ENCODE data around the gene PREPL.

The PREPL gene

DNA sequence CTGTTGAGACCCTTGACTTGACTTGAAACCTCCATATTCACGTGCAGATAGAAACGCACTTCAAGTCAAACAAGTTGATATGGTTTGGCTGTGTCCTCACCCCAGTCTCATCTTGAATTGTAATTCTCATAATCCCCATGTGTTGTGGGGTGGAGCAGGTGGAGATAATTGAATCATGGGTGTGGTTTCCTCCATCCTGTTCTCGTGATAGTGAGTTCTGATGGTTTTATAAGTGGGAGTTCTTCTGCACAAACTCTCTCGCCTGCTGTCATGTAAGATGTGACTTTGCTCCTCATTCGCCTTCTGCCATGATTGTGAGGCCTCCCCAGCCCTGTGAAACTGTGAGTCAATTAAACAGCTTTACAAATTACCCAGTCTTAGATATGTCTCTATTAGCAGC is 64.6 kb downstream of the PREPL start:
- DNase-seq (ENCODE audit: low read depth in 1 of 2, low spot score in 1 of 2), result no peak

DNA sequence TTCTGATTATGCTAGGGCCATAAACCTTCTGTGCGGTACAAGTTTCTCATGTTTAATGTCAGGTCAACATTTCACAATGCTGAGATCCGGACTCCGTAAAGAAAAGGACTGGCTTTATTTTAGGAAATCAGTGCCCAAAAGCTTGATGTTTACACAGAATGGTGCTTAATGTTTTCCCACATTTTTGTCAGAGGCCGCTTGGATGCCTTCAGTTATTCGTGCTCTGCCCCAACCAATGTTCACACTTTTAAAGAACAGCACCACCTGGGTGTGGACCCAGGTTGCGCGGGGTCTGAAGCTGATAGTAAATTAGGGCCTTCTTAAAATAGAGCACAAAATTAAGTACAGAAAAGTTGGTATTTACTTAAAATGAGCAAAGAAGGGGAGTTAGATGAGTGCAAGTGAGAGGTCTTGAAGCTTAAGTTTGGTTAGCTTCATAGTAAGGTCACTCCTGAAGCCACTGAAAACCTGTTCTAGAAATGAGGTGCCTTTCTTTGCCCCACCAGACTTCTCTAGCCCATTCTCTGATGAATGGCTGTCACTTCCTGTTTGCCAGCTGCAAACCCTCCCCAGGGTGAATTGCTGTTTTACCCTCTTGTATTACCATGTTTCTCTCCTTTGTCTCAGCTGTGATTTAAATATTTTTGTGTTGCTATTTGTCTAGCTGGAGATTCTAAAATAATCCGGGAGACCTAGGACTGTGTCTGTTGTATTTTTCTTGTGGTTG is 65.5 kb downstream of the PREPL start:
- DNase-seq (ENCODE audit: low read depth in 1 of 2, low spot score in 1 of 2), result no peak

DNA sequence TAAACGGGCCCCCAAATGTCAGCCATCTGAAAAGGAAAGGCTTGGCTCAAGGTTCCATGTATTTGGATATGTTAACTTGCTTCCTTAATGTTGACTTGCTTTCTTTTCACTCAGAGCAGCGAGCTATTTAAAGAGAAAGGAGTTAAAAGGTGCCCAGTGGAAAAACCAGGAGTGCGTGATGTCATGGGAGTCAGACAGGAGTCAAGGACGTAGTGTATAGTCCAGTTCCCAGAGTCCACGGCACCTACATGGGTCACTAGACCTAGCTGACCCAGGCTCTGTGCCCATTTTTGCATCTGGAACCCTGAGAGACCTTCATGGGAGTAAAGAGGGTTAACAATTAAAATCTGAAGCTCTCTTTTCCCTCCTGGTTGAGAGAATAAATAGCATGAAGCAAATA is 66.2 kb downstream of the PREPL start:
- DNase-seq (ENCODE audit: low read depth in 1 of 2, low spot score in 1 of 2), result no peak

DNA sequence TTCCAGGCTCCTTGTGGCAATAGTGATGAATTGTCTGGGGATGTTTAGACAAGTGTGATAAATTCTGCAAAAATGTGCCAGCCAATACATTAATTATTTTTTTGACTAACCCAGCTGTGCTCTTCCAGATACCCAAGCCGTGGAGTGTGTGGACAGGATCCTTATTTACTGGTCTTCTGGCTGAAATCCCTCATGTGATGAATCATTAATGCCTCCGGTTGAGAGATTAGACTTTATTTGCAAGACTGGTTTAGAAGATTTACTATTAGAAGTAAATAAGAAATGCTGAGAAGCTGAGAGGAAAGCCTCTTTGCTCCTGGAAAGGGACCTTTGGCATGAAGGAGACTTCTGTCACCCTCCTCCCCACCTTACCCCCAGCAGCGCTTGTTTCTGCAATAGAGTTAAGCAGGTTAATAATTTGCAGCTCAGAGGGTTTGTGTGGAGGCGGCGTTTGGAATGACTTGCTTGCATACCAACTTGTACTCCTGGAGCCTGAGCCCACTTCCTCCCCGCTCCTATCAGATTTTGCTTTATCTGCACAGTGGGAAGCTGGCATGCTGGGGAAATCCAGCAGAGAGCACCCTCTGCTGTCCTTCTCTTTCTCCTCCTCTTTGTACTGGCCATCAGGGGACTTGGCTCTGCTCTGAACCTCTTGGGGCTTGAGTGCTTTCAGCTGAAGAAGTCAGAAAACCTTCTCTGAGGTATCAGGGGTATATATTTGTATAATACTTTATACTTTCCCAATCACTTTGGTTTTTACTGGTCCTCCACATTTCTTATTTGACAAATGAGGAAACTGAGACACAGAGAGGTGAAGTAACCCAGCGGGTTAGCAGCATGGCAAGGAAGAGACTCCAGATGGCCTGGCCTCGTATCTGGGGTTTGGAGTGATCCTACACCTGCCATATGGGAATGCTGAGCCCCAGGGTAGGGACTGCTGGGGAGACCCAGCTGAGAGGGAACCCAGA is 69.7 kb downstream of the PREPL start:
- no peak for DNase-seq (ENCODE audit: low read depth in 1 of 2, low spot score in 1 of 2)

DNA sequence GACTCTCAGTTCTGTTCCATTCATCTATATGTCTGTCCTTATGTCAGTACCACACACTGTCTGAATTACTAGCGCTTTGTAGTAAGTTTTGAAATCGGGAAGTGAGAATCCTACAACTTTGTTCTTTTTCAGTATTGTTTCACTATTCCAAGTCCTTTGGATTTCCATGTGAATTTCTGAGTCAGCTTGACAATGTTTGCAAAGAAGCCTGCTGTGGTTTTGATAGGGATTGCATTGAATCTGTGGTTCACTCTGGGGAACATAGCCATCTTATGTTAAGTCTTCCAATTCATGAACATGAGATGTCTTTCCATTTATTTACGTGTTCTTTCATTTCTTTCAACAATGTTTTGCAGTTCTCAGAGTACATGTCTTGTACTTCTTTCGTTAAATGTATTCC is 71.0 kb downstream of the PREPL start:
- no peak for DNase-seq (ENCODE audit: low read depth in 1 of 2, low spot score in 1 of 2)

DNA sequence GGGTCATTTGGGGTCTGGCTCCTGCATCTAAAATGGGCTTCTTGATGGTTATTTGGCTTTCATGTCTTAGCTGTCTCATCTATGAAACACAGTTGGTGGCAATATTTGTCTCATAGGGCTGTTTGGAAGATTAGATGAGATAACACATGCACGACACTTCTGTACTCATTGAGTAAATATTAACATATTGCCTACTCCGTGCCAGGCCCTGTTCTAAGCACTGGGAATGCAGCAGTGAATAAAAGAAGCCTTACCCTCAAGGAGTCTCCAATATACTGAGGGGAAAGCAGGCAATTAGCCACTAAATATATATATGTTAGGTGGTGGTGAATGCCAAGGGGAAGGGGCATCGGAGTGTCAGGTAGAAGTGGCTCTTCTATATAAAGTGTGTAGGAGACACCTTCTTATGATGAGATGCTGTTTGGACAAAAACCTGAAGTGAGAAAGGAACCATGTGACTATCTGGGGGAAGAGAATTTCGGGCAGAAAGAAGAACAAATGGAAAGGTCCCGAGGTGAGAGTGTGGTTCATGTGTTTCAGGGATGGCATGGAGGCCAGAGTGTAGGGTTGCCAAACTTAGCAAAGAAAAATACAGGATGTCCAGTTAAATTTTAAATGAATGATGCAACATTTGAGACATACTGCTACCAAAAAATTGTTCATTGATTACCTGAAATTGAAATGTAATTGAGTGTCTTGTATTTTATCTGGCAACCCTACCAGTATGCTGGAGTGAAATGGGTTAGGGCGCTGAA is 74.2 kb downstream of the PREPL start:
- DNase-seq (ENCODE audit: low read depth in 1 of 2, low spot score in 1 of 2), result no peak

DNA sequence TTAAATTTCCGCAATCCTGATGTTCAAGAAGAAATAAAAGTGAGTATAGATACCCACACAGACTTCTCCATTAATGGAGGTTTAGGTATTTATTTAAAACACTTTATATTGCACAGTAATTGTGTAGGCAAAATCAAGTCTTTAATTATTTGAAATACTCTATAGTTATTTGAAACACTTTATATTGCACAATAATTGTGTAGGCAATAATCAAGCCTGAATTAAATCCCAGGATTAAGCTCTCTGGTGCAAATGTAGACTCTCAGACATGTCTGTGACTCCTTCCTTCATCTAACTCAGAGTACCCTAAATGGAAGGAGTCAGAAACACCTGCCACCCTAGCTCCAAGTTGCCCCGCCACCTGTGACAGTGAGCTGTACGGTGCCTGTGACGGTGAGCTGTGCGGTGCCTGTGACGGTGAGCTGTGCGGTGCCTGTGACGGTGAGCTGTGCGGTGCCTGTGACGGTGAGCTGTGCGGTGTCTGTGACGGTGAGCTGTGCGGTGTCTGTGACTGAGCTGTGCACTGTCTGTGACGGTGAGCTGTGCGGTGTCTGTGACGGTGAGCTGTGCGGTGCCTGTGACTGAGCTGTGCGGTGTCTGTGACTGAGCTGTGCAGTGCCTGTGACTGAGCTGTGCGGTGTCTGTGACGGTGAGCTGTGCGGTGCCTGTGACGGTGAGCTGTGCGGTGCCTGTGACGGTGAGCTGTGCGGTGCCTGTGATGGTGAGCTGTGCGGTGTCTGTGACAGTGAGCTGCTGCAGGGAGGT is 75.0 kb downstream of the PREPL start:
- no peak for DNase-seq (ENCODE audit: low read depth in 1 of 2, low spot score in 1 of 2)

DNA sequence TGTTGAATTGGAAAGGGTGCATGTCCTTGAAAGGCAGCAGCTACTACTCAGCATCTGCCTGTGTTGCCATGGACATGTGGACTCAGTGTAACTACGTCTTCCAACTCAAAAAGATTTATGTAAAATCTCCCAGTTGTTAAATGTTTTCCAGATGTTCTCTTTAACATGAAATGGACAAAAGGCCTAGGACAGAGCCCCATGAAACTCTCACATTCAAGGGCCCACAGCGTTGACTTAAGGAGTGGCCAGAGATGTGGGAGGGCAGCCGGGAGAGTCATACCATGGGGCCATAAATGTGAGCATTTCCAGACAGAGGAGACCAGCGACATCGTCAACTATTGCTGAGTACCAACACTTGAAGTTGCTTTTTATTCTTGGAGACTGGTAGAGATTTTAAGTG is 76.1 kb downstream of the PREPL start:
- DNase-seq (ENCODE audit: low read depth in 1 of 2, low spot score in 1 of 2), result no peak

DNA sequence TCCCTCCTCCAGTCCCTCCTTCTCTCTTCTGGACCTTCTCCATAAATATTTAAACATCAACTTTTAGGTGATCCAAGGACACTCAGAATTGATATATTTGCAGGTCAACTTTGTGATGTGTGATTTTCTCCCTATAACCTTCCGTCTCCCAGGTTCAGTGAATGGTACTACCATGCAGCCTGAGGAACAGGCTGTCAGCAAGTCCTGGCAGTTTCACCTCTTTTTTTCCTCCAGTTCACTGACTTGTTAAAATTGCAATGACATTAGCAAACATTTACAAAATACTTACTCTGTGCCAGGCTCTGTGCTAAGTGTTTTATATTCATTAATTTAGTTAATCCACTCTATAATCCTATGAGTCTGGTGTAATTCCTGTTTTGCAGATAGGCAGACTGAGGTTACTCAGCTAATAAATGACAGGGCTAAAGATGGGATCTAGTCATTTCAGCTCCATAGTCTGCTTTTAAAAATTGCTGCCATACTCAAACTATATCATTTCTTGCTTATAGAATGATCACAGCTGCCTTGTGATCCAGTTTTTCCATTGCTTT is 78.1 kb downstream of the PREPL start:
- no peak for DNase-seq (ENCODE audit: low read depth in 1 of 2, low spot score in 1 of 2)

DNA sequence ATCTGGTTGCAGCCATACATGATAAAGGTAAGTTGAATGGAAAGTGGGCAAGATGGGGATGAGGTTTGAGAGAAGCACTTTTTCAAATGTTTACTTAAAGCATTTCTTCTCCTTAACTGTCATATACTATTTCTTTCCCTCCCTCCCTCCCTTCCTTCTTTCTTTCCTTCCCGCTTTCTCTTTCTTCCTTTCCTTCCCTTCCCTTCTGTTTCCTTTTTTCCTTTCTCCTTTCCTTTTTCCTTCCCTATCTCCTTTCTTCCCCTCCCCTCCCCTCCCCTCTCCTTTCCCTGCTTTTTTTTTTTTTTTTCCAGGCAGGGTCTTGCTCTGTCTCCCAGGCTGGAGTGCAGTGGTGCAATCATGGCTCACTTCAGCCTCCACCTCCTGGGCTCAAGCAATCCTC is 80.4 kb downstream of the PREPL start:
- no peak for DNase-seq (ENCODE audit: low read depth in 1 of 2, low spot score in 1 of 2)

DNA sequence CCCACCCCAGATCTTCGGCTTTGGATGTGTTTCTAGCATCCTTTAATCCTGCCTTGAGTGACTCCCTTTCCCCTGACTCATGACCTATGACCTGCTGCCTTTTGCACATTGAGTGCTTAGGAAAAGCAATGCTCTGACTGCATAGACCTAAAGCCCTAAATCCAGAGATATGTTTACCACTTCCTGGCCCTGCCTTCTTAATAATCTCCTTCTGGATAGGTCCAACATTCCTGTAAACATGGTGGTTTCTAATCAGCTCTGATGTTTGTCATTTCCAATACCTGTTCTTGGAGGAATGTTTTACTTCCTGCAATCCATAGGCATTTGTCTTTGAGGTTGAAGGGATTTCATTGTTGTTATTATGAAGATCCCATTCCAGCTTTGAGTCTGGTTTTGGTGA is 83.8 kb downstream of the PREPL start:
- DNase-seq (ENCODE audit: low read depth in 1 of 2, low spot score in 1 of 2), result no peak

DNA sequence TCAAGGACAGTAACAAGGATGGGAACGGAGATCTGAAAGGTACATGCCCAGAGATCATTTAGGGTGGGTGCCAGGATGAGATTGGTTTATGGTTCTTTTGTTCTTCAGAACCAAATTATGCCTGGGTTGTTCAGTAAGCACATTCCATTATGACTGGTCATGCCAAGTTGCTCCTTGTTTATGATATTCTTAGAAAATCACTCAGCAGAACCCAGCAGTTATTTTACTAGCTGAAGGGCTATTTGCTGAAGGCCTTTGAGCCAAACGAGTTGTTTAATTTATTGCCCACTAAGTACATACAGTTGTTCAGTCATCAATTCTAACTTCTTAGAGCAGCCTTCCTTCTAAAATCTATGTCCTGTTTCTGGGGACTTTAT is 85.4 kb downstream of the PREPL start:
- no peak for DNase-seq (ENCODE audit: low read depth in 1 of 2, low spot score in 1 of 2)

DNA sequence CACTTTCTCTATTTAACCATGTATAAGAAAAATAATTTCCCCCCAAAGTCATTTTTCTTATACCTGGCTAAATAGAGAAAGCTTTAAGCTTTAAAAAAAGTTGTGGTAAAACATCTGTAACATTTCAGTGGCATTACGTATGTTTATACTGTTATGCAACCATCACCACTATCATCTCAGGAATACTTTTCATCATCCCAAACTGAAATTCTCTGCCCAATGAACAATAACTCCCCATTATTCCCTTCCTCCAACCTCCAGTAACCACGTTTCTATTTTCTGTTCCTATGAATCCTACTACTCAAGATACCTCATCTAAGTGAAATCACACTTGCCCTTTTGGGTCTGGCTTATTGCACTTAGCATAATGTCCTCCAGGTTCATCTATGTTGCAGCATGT is 87.7 kb downstream of the PREPL start:
- DNase-seq (ENCODE audit: low read depth in 1 of 2, low spot score in 1 of 2), result no peak

DNA sequence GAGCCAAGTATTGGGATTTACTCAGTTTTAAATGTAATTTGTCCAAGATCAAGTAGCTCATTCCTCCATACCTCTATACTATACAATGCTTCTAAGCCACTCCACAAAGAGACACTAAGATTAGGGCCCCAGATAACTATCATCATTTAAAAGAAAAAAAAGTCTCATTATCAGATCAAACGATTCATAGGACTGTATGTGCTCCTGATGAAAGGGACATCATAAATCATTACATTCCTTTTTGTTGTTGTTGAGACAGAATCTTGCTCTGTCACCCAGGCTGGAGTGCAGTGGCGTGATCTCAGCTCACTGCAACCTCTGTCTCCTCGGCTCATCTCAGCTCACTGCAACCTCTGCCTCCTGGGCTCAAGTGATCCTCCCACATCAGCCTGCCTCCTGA is 88.2 kb downstream of the PREPL start:
- DNase-seq (ENCODE audit: low read depth in 1 of 2, low spot score in 1 of 2), result no peak

DNA sequence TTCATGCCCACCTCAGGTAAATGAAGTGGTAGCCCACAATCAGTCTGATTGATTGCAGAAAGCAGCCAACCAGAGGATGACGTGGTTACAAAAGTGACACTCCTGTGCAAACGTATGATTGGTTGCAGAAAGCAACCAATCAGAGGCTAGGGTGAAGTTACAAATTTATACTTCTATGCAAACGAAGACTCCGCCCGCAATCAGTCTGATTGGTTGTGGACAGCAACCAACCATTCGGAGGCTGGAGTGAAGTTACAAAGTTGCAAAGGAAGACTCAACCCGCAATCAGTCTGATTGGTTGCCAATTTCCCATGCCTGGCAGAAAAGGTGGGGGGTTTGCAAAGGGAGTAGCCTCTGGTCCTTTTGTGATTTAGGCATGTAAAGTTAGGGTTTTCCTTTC is 90.0 kb downstream of the PREPL start:
- DNase-seq (ENCODE audit: low read depth in 1 of 2, low spot score in 1 of 2), result no peak

DNA sequence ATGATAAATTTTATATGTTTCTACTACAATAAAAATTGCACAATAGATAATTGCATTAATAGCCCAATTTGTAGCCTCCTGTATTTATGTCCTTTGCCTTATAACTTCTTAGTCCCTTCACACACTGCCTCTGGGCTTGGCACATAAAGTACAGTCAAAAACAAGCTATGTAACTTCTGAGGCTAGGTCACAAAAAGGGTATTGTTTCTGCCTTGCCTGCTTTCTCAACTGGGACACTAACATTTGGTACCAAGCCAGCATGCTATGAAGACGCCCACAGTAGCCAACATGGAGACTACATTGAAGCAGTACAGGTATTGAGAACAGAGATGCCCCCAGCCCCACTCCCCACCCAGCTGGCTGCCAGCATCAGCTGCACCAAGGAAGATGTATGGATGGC is 91.5 kb downstream of the PREPL start:
- DNase-seq (ENCODE audit: low read depth in 1 of 2, low spot score in 1 of 2), result no peak

DNA sequence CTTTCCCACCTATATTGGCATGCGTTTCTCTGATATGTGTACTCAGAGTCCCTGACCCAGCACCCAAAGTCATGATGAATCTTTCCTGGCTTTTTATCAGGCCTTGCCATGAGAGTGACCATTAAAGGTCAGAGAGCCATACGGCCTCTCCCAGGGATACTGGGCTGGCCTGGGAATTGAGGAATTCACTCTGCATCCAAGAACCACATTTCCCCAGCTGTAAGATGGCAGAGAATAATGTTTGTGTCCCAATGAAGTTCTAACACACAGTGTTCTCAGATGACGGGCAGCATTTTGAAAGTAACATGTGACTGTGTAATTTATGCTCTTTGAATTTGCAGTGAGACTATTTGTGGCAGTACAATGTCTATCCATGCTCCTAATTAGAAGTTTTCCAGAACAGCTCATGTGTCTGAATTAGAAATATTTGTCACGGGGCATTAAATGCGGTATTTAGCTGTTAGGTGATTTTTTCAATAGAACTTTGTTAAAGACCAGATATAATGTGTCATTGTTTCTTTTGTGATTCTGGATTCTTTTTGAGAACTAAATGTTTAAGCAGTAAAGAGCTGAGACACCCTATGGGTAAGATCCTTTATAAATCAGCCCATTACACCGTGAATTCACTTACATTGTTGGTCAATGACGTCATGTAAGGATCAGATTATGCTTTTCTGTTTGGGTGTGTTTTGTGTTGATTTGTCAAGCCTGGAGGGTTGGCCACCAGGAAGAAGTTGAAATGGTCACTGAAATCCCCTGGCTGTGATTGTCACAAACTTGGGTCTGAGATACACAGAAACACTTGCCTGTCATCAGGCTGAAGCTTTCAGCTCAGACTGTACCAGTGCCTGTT is 93.3 kb downstream of the PREPL start:
- DNase-seq (ENCODE audit: low read depth in 1 of 2, low spot score in 1 of 2), result no peak
